HG02623 (cell line): ENCODE data around the gene RAD21L1.

Source experiments
- ATAC-seq: cut with Tn5 transposase; IDR thresholded peaks from one replicate; pipeline ENCODE4 v1.9.1; 2021; ENCODE audit warnings: moderate library complexity; ENCODE audit not compliant: unreplicated experiment

Gene RAD21L1

GRCh38 chr20:1291191-1291741 lies 65.4 kb downstream of the RAD21L1 start:
- ATAC-seq: no peak

- ATAC-seq: no peak
Observed at GRCh38 chr20:1292620-1293019, 66.8 kb downstream of the RAD21L1 start.

- ATAC-seq: no peak
Observed at GRCh38 chr20:1293641-1294379, 68.0 kb downstream of the RAD21L1 start.

GRCh38 chr20:1294497-1294896 lies 68.7 kb downstream of the RAD21L1 start:
- no peak for ATAC-seq

- no peak for ATAC-seq
Observed at GRCh38 chr20:1295276-1295930, 69.6 kb downstream of the RAD21L1 start.

GRCh38 chr20:1296117-1296610 lies 70.3 kb downstream of the RAD21L1 start:
- no peak for ATAC-seq

GRCh38 chr20:1296922-1297321 lies 71.1 kb downstream of the RAD21L1 start:
- ATAC-seq: no peak

GRCh38 chr20:1297486-1297885 lies 71.6 kb downstream of the RAD21L1 start:
- ATAC-seq: no peak

GRCh38 chr20:1298166-1298565 lies 72.3 kb downstream of the RAD21L1 start:
- ATAC-seq: no peak

- no peak for ATAC-seq
Observed at GRCh38 chr20:1298888-1299511, 73.2 kb downstream of the RAD21L1 start.

GRCh38 chr20:1299522-1299921 lies 73.7 kb downstream of the RAD21L1 start:
- no peak for ATAC-seq

- ATAC-seq: no peak
Observed at GRCh38 chr20:1300083-1300840, 74.4 kb downstream of the RAD21L1 start.

- ATAC-seq: no peak
Observed at GRCh38 chr20:1301031-1301529, 75.2 kb downstream of the RAD21L1 start.

- no peak for ATAC-seq
Observed at GRCh38 chr20:1302685-1303541, 77.1 kb downstream of the RAD21L1 start.

- ATAC-seq: no peak
Observed at GRCh38 chr20:1304710-1305515, 79.1 kb downstream of the RAD21L1 start.
